ENCODE results near the gene DPYD.

DPYD gene

GRCh38 chr1:97108179-97108578 is 812.7 kb downstream of the DPYD start:
- no peak overlapping the region for H3K4me3 ChIP-seq (ENCODE audit: low read depth, low read length)
- no peaks in the 10 kb centered on the region for H3K27me3 ChIP-seq (ENCODE audit: insufficient read depth, low read depth, severe bottlenecking)
- H3K36me3 ChIP-seq: no peaks in the 10 kb centered on the region
- H3K27ac ChIP-seq: no peak overlapping the region
- H3K9me3 ChIP-seq (ENCODE audit: severe bottlenecking): no peaks in the 10 kb centered on the region
- TF ChIP-seq CTCF (IDR thresholded peaks at IDR 0.05; ENCODE audit: low read depth, low read length): no peak
- no peak for DNase-seq

- no peak for TF ChIP-seq CTCF (IDR thresholded peaks at IDR 0.05; ENCODE audit: low read depth, low read length)
- H3K27me3 ChIP-seq (ENCODE audit: insufficient read depth, low read depth, severe bottlenecking): no peaks in the 10 kb centered on the region
- H3K27ac ChIP-seq: no peak overlapping the region
- no peaks in the 10 kb centered on the region for H3K36me3 ChIP-seq
- H3K9me3 ChIP-seq (ENCODE audit: severe bottlenecking): no peaks in the 10 kb centered on the region
- no peak for DNase-seq
- H3K4me3 ChIP-seq (ENCODE audit: low read depth, low read length): no peak overlapping the region
Observed at GRCh38 chr1:97105531-97105930, 815.3 kb downstream of the DPYD start.

- Histone ChIP-seq H3K27ac (no peak overlapping the region), H3K36me3 (no peaks in the 10 kb centered on the region), H3K4me3 (ENCODE audit: low read depth, low read length) (no peak overlapping the region), H3K27me3 (ENCODE audit: insufficient read depth, low read depth, severe bottlenecking) (no peaks in the 10 kb centered on the region), H3K9me3 (ENCODE audit: severe bottlenecking) (no peaks in the 10 kb centered on the region)
- no peak for DNase-seq
- TF ChIP-seq CTCF (IDR thresholded peaks at IDR 0.05; ENCODE audit: low read depth, low read length): no peak
Observed at GRCh38 chr1:97101509-97101908, 819.3 kb downstream of the DPYD start.

- no peaks in the 10 kb centered on the region for H3K36me3 ChIP-seq
- no peaks in the 10 kb centered on the region for H3K27me3 ChIP-seq (ENCODE audit: insufficient read depth, low read depth, severe bottlenecking)
- no peak overlapping the region for H3K27ac ChIP-seq
- no peak for DNase-seq
- H3K4me3 ChIP-seq (ENCODE audit: low read depth, low read length): no peak overlapping the region
- no peaks in the 10 kb centered on the region for H3K9me3 ChIP-seq (ENCODE audit: severe bottlenecking)
- TF ChIP-seq CTCF (IDR thresholded peaks at IDR 0.05; ENCODE audit: low read depth, low read length): no peak
Observed at GRCh38 chr1:97097404-97097925, 823.4 kb downstream of the DPYD start.

- no peak for DNase-seq
- Histone ChIP-seq H3K9me3 (ENCODE audit: severe bottlenecking) (no peaks in the 10 kb centered on the region), H3K27me3 (ENCODE audit: insufficient read depth, low read depth, severe bottlenecking) (no peaks in the 10 kb centered on the region), H3K27ac (no peak overlapping the region), H3K36me3 (no peaks in the 10 kb centered on the region), H3K4me3 (ENCODE audit: low read depth, low read length) (no peak overlapping the region)
- TF ChIP-seq CTCF (IDR thresholded peaks at IDR 0.05; ENCODE audit: low read depth, low read length): no peak
Observed at GRCh38 chr1:97095764-97096163, 825.1 kb downstream of the DPYD start.

- Histone ChIP-seq H3K9me3 (ENCODE audit: severe bottlenecking) (no peaks in the 10 kb centered on the region), H3K36me3 (no peaks in the 10 kb centered on the region), H3K27me3 (ENCODE audit: insufficient read depth, low read depth, severe bottlenecking) (no peaks in the 10 kb centered on the region), H3K4me3 (ENCODE audit: low read depth, low read length) (no peak overlapping the region), H3K27ac (no peak overlapping the region)
- no peak for DNase-seq
- no peak for TF ChIP-seq CTCF (IDR thresholded peaks at IDR 0.05; ENCODE audit: low read depth, low read length)
Observed at GRCh38 chr1:97094247-97094972, 826.4 kb downstream of the DPYD start.
